GM21717 (cell line): ENCODE measurements around the gene OR51F1.
"Not testable (repeated sequence)": the region's sequence is repeated elsewhere in the genome, so short reads cannot be mapped to it uniquely, and the experiment has no call there.

ENCODE experiments used
- ATAC-seq: cut with Tn5 transposase; IDR thresholded peaks from one replicate; pipeline ENCODE4 v1.9.1; 2021; ENCODE audit warnings: mild to moderate bottlenecking, moderate library complexity; ENCODE audit not compliant: unreplicated experiment

The OR51F1 gene, protein sequence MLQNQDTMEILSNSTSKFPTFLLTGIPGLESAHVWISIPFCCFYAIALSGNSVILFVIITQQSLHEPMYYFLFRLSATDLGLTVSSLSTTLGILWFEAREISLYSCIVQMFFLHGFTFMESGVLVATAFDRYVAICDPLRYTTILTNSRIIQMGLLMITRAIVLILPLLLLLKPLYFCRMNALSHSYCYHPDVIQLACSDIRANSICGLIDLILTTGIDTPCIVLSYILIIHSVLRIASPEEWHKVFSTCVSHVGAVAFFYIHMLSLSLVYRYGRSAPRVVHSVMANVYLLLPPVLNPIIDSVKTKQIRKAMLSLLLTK

DNA sequence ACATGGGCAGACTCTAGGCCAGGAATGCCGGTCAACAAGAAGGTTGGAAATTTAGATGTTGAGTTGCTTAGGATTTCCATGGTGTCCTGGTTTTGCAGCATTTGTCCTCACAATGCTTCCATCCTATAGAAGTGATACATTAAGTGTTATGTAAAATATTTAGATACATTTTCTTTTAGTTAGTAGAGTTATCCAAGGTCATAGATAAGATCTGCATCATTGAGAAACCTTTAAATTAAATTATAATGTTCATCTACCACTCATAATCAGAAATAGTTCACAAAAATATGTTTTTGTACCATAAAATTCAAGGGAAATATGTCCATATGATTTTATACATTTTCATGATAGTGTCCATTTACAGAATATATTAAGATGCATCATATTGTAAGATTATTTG lies at the start of gene OR51F1:
Gene OR51F1 (minus strand): TSS at position 101 of the 400 bp plus-strand sequence. CDS start 0 bp downstream, at position 101.
- no peak for ATAC-seq

DNA sequence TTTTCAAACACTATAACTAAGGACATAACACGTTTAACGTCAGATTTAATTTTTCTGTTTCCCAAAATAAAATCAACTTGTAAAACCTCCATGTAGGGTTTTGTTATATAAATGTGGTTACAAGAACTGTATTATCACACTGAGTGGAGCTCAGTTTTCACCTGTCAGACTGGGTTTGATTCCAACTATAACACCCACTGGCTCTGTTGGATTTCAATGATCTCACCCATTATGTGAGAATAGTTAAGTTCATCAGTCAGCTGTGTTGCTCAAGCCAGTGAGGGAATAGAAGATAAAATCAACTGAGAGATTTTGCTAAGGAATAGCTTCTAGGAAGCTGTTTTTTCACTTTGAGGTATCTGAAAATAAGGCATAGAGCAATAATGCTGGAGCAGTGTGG lies 39.5 kb upstream of the OR51F1 start:
- ATAC-seq = no peak

DNA sequence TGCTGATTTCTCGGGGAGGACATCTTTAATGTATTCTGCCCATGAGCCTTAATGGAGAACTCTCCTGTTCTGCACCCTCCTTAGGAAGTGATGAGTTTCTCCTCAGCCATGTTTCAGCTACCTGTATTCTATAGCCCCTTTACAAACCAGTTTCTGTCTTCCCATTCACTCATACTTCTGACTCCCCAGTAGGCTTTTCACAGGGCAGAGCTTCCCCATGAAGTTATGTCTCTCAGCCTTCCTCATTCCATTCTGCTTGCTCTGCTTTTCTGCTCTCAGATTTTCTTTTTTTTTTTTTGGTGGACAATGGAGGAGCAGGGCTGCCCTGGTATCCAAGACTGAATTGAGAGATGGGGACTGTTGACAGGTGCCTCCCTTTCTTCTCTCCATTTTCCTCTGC lies 38.7 kb upstream of the OR51F1 start:
- ATAC-seq = no peak

DNA sequence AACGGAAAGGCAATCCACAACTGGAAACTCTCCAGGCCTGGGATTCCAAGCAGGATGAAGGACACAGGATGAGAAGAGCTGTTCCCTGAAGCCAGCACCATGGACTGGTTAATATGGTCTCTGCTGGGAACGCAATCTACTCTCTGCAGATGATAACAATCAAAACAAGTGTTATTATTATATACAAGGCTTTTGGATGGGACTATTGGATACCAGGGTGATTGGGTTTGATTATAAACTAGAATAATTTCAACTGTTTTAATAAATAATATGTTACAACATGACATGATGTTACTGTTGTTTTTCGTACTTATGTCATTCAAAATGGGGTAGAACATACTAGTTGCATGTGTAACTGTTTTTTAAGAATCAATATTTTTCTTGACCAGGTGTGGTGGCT lies 34.5 kb upstream of the OR51F1 start, which contains the start of gene OR52R1:
Gene OR52R1 (minus strand): TSS at position 101 of the 400 bp plus-strand sequence. CDS start 0 bp downstream, at position 101.
- ATAC-seq = no peak

DNA sequence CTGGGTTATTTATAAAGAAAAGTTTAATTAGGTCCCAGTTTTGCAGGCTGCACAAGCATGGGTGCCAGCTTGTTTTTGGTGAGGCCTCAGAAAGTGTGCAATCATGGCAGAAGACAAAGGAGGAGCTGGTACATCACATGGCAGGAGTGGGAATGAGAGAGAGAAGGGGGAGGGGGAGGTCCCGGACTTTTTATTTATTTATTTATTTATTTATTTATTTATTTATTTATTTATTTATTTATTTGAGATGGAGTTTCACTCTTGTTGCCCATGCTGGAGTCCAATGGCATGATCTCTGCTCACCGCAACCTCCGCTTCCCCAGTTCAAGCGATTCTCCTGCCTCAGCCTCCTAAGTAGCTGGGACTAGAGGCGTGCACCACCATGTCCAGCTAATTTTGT lies 31.6 kb upstream of the OR51F1 start:
- not testable (repeated sequence) for ATAC-seq

DNA sequence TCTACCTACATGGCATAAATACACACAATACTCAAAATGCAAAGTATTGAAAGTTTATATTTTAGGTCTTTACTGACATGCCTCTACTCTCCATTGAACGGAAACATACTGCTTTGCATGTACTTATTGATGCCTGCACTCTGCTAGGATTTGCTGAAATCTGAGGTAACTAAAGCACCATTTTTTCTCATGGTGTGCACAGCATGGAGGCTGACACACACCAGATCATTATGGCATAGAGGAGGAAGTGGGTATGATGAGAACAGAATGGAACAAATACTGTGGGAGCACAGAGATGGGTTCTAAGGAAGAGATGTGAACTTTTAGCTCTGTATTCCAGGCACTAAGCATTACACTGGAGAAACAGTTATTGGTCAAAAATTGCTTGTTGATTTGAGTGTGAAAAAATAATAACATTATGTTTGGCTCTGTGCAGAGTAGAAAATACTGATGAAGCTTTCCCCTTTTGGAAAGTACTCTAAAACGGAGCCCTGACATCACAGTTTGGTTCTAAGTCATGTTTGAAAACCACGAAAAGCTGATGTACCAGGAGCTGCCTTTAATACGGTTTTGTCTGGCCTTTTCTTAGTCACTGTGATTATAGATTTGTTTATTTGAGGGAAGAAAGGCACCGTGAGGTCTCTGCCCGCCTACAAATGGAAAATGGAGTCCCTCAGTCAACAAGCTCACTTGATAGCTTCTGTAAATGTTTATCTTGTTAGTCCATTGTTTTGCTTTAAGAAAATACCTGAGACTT lies 28.9 kb upstream of the OR51F1 start:
- ATAC-seq = no peak

DNA sequence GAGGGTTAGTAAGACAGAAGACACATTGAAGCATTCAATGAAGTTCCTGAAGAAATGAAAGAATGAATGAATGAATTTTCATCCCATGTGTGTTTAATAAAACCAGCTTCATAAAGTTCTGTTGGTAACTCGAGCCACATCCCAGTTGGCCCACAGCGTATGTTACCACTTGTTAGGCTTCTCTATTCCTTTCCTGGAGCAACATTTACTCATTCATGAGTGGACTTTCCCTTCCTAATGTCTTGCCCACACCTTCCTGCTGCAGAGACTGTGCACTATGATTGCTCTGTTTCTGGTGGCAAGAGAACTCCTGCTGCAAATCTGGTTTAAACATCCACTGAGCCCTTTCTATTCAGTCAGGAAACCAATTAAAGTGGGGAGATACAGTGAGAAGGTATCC lies 27.5 kb upstream of the OR51F1 start:
- ATAC-seq = no peak

DNA sequence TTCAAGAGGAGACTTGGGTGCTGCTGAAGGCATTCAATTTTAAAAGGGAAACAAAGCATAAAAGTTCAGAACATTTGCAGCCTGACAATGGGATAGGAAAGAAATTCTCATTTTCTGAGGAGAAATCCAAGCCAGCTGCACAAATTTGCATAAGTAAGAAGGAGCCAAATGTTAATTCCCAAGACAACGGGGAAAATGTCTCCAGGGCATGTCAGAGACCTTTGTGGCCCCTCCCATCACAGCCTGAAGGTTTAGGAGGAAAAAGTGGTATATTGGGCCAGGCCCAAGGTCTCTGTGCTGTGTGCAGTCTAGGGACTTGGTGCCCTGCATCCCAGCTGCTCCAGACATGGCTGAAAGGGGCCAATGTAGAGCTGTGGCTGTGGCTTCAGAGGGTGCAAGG lies 12.7 kb upstream of the OR51F1 start:
- ATAC-seq = no peak

DNA sequence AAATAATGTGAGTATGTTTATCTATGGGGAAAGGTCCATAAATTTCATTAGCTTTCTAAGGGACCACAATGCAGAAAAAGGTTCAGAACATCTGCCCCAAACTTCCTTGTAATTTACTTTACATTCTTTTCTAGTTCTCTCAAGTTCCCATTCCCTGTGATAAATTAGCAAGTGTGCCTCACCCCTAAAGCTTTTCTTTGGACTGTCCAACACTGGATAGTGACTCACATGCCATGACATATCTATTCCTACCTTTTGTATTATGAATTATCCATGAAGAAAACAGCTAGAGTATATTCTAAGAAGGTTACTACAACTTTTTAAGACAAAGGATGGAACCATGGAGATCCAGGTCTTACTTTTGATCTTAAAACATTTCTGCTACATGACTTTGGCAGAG lies 1.6 kb downstream of the OR51F1 start:
- no peak for ATAC-seq

DNA sequence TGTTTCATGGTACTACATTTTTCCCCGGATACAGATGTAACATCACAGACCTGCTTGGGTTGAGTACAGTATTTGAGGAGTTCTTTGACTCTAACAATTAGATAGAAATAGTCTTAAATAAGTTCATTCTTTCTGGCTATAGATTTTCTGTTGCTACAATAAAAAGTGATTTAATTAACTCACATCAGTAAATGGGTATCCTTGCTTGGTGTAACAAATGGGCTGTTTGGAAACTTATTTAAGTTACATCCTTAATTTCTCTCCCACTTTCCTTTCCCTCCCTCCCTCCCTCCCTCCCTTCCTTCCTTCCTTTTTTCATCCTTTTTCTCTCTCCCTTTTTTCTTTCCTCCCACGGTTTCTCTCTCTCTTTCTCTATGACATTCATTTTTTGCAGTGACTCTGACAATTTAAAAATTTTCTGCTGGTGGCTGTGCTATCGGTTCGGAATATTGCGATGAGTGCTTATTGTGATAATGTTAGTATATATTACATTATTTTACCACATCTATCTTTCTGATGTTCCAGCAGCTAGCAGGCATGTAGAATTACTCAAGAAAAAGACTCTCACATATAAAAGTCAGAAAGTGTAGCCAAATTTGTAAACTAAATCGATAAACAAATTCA lies 3.2 kb downstream of the OR51F1 start:
- no peak for ATAC-seq

DNA sequence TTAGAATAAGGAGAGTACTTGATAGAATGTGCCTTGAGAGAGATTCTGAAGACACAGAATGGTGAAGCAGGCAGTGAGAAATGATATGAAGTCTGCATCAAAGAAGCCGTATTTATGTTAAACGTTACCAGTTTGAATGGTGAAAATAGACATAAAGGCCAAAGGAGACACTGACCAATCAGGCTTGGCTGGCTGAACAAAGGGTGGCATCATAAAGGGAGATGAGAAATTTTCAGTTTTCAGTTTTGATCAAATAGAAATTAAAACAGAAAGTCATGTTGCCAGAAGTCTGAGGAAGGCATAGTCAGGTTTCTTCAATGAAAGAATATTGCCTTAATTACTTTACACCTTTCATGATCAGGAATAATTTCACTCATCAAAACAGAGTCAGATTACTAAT lies 6.6 kb downstream of the OR51F1 start:
- ATAC-seq = no peak

DNA sequence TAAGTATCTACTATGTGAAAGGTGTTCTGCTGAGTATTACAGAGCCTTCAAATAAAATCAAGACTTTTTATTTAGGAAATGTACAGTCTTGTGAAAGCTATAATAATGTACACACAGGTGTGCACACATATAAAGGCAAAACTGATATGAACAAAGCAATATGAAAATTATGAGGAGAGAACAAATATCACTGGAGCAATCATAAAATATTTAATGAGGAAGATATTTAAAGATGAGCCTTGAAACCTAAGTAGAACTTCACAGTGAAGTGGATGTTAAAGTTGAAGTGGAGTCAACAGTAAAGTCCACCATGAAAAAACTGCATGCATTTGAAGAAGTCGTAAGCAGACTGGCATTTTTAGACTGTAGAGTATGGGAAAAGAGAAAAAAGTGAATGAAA lies 18.5 kb downstream of the OR51F1 start:
- no peak for ATAC-seq

DNA sequence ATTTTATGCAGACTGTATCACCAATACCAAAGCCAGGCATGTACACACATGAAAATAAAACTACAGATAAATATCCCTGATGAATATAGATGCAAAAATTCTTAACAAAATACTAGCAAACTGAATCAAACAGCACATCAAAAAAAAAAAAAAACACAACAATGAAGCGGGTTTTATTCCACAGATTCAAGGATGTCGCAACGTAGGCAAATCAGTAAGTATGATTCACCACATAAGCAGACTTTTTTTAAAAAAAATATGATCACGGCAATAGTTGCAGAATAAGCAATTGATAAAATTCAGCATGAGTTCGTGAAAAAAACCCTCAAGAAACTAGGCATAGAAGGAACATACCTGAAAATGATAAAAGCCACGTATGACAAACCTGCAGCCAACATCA lies 21.3 kb downstream of the OR51F1 start:
- ATAC-seq = no peak

DNA sequence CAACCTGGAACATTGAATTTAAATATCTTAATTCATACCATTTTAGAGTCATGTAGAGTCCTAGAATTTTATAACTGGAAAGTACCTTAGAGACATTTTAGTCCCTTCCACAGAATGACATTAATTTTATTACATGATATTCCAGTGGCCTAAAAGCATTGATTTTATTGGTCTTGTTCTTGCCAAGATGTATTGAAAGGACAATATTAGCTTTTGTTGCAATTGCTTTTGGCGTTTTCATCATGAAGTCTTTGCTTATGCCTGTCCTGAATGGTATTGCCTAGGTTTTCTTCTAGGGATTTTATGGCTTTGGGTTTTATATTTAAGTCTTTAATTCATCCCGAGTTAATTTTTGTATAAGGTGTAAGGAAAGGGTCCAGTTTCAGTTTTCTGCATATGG lies 29.0 kb downstream of the OR51F1 start:
- no peak for ATAC-seq

DNA sequence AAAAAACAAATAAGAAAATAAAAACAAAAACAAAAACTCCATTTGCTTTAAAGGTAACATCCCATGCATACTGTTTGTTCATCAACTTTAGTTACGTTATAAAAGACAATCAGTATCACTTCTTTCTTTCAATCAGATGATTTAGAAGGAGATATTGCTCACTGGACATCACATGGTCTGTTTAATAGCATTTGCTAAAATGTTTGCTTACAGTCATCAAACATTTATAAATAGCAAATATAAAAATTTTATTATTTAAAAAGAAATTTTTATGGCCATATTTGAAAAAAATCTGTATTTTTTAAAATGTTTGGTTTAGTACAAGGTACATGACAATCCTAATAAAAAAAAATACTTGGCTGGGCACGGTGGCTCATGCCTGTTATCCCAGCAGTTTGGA lies 42.6 kb downstream of the OR51F1 start:
- no peak for ATAC-seq

DNA sequence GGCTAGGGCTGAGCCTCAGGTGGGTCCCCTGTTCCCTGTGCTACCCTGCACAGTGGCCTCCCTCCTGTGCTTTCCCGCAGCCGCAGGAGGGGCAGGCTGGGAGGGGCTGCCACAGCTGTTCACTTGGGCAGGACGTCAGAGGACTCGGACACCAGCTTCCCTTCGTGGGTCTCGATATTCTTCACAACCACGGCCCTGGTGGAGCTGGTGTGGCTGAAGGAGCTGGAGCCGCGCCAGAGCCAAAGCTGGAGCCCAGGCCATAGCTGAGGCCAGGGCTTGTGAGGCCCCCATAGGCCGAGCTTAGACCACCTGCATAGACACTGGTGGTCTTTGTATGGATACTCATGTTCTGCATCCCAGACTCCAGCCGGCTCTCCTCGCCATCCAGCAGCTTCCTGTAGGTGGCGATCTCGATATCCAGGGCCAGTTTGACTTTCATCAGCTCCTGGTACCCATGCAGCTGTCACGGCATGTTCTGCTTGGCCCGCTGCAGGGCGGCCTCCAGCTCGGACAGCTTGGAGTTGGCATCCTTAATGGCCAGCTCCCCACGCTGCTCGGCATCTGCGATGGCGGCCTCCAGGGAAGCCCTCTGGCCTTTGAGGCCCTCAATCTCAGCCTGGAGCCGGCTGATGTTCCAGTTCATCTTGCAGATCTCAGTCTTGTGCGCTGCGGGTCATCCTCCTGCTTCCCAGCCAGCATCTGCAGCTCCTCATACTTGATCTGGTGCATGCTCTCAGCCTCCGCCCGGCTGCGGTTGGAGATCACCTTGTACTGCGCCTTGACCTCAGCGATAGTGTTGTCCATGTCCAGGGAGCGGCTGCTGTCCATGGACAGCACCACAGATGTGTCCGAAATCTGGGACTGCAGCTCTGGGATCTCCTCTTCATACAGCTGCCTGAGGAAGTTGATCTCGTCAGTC lies 46.9 kb downstream of the OR51F1 start:
- not testable (repeated sequence) for ATAC-seq
